H9 (cell line): ENCODE data around the gene MTARC1. TPM values are rescaled to one million over a fixed set of nuclear protein-coding genes. Genes with fewer than 3 reads are reported as not detected.

Experiments used
- DNase-seq: peaks from one replicate; pipeline ENCODE4 v3.0.0-alpha.2; 2017
- H2AFZ ChIP-seq: one replicate; pipeline ENCODE4 v1.6.1; 2013; ENCODE audit warnings: mild to moderate bottlenecking, low read length, control low read depth, moderate library complexity
- H2AK5ac ChIP-seq: 2 replicates; pipeline ENCODE4 v1.6.1; 2013; ENCODE audit warnings: low read length, control low read depth, mixed read lengths; ENCODE audit not compliant: insufficient read length
- H2BK120ac ChIP-seq: one replicate; pipeline ENCODE4 v1.6.1; 2013; ENCODE audit warnings: low read depth, mild to moderate bottlenecking, low read length, control low read depth, inconsistent platforms; ENCODE audit not compliant: poor library complexity, severe bottlenecking
- H2BK12ac ChIP-seq: 2 replicates; pipeline ENCODE4 v1.6.1; 2013; ENCODE audit warnings: low read length, control low read depth, mixed read lengths, low read depth; ENCODE audit not compliant: insufficient read length
- H2BK15ac ChIP-seq: 2 replicates; pipeline ENCODE4 v1.6.1; 2013; ENCODE audit warnings: low read depth, low read length, control low read depth
- H2BK20ac ChIP-seq: one replicate; pipeline ENCODE4 v1.6.1; 2013; ENCODE audit warnings: low read depth, mild to moderate bottlenecking, low read length, control low read depth, inconsistent platforms; ENCODE audit not compliant: poor library complexity, severe bottlenecking
- H2BK5ac ChIP-seq: 2 replicates; pipeline ENCODE4 v1.6.1; 2013; ENCODE audit warnings: low read length, control low read depth, mixed read lengths; ENCODE audit not compliant: insufficient read length
- H3K14ac ChIP-seq: 2 replicates; pipeline ENCODE4 v1.6.1; 2013; ENCODE audit warnings: low read length, control low read depth; ENCODE audit not compliant: insufficient read depth
- H3K18ac ChIP-seq: 2 replicates; pipeline ENCODE4 v1.6.1; 2013; ENCODE audit warnings: low read depth, mild to moderate bottlenecking, mixed read lengths, low read length, control low read depth; ENCODE audit not compliant: insufficient read length
- H3K23ac ChIP-seq: 2 replicates; pipeline ENCODE4 v1.6.1; 2013; ENCODE audit warnings: low read length, control low read depth, mixed read lengths, low read depth; ENCODE audit not compliant: insufficient read length
- H3K23me2 ChIP-seq: 2 replicates; pipeline ENCODE4 v1.6.1; 2013; ENCODE audit warnings: low read depth, mild to moderate bottlenecking, mixed read lengths, low read length, control low read depth; ENCODE audit not compliant: insufficient read length, poor library complexity, severe bottlenecking
- H3K27ac ChIP-seq: 2 replicates; pipeline ENCODE4 v1.5.1; 2013; ENCODE audit warnings: low read length, control low read depth, mixed read lengths, low read depth; ENCODE audit not compliant: insufficient read length
- H3K27me3 ChIP-seq: 2 replicates; pipeline ENCODE4 v1.6.1; 2013; ENCODE audit warnings: low read length, control low read depth, inconsistent platforms; ENCODE audit not compliant: insufficient read depth
- H3K4ac ChIP-seq: 2 replicates; pipeline ENCODE4 v1.6.1; 2013; ENCODE audit warnings: low read depth, mild to moderate bottlenecking, control low read depth, inconsistent platforms, low read length, moderate library complexity
- H3K4me1 ChIP-seq: 2 replicates; pipeline ENCODE4 v1.6.1; 2013; ENCODE audit warnings: low read length, control low read depth, inconsistent platforms; ENCODE audit not compliant: insufficient read depth
- H3K4me2 ChIP-seq: 2 replicates; pipeline ENCODE4 v1.6.1; 2013; ENCODE audit warnings: low read length, control low read depth, mixed read lengths; ENCODE audit not compliant: insufficient read length, insufficient read depth
- H3K56ac ChIP-seq: 2 replicates; pipeline ENCODE4 v1.6.1; 2013; ENCODE audit warnings: low read depth, mild to moderate bottlenecking, mixed read lengths, low read length, control low read depth; ENCODE audit not compliant: insufficient read length
- H3K79me1 ChIP-seq: 2 replicates; pipeline ENCODE4 v1.6.1; 2013; ENCODE audit warnings: low read depth, mild to moderate bottlenecking, moderate library complexity, low read length, control low read depth, inconsistent platforms; ENCODE audit not compliant: insufficient read depth, poor library complexity, severe bottlenecking
- H3K79me2 ChIP-seq: 2 replicates; pipeline ENCODE4 v1.6.1; 2013; ENCODE audit warnings: low read length, control low read depth, inconsistent platforms; ENCODE audit not compliant: insufficient read depth
- H3K9ac ChIP-seq: 2 replicates; pipeline ENCODE4 v1.6.1; 2013; ENCODE audit warnings: low read length, control low read depth, mixed read lengths; ENCODE audit not compliant: insufficient read length; ENCODE audit errors: extremely low read depth
- H3K9me3 ChIP-seq: one replicate; pipeline ENCODE4 v1.6.1; 2013; ENCODE audit warnings: low read depth, low read length, inconsistent platforms; ENCODE audit not compliant: control insufficient read depth
- H3T11ph ChIP-seq: one replicate; pipeline ENCODE4 v1.6.1; 2013; ENCODE audit warnings: mild to moderate bottlenecking, low read length, control low read depth, inconsistent platforms
- H4K20me1 ChIP-seq: one replicate; pipeline ENCODE4 v1.6.1; 2013; ENCODE audit not compliant: control insufficient read depth, insufficient read length, insufficient read depth
- H4K5ac ChIP-seq: 2 replicates; pipeline ENCODE4 v1.6.1; 2013; ENCODE audit warnings: low read depth, mild to moderate bottlenecking, mixed read lengths, low read length, control low read depth; ENCODE audit not compliant: insufficient read length
- H4K8ac ChIP-seq: replicated peaks from 2 replicates; pipeline ENCODE4 v1.6.1; 2013; ENCODE audit warnings: low read length, control low read depth, mixed read lengths, low read depth; ENCODE audit not compliant: insufficient read length
- H4K91ac ChIP-seq: 2 replicates; pipeline ENCODE4 v1.6.1; 2013; ENCODE audit warnings: low read depth, mild to moderate bottlenecking, moderate library complexity, mixed read lengths, low read length, control low read depth; ENCODE audit not compliant: insufficient read length
- H3K27ac Mint-ChIP-seq, 3 experiments: 2 replicates in 2 of 3; 3 replicates in 1 of 3; pipeline ENCODE4 v1.8.0; 2020 to 2021; ENCODE audit warnings: mixed read lengths in 3 of 3, mild to moderate bottlenecking in 1 of 3, moderate library complexity in 1 of 3
- H3K27me3 Mint-ChIP-seq: 2 replicates; pipeline ENCODE4 v1.8.0; 2021; ENCODE audit warnings: low read depth, mild to moderate bottlenecking, moderate library complexity, mixed read lengths
- H3K36me3 Mint-ChIP-seq, 3 experiments: 2 replicates in 2 of 3; 3 replicates in 1 of 3; pipeline ENCODE4 v1.8.0; 2020 to 2021; ENCODE audit warnings: low read depth in 3 of 3, mixed read lengths in 3 of 3; ENCODE audit not compliant: insufficient read depth in 1 of 3
- H3K4me1 Mint-ChIP-seq, 2 experiments: 2 replicates each; pipeline ENCODE4 v1.8.0; 2020; ENCODE audit warnings: mixed read lengths in 2 of 2
- H3K4me3 Mint-ChIP-seq, 2 experiments: 2 replicates in 1 of 2; 3 replicates in 1 of 2; pipeline ENCODE4 v1.8.0; 2020 to 2021; ENCODE audit warnings: mild to moderate bottlenecking in 2 of 2, mixed read lengths in 2 of 2, moderate library complexity in 1 of 2
- H3K9me3 Mint-ChIP-seq, 2 experiments: 2 replicates in 1 of 2; 3 replicates in 1 of 2; pipeline ENCODE4 v1.8.0; 2020; ENCODE audit warnings: mild to moderate bottlenecking in 2 of 2, mixed read lengths in 2 of 2, moderate library complexity in 1 of 2
- CTCF ChIP-seq: fragments of 200-600 bp; sonication (generic); conservative IDR thresholded peaks from 3 replicates; pipeline ENCODE4 v1.8.0; 2021; ENCODE audit warnings: antibody characterized with exemption, mild to moderate bottlenecking
- WGBS: extraction: QIAGEN DNeasy Blood & Tissue Kit; methylation state at CpG from one replicate; pipeline ENCODE4 v1.1.7; 2013; ENCODE audit warnings: missing lambda C conversion rate, low lambda C conversion rate, mixed read lengths; ENCODE audit not compliant: insufficient read length; ENCODE audit errors: extremely low coverage; 5-methylcytosine and 5-hydroxymethylcytosine counted together
- total RNA-seq: library from RNA; stranded (reverse); gene quantifications from 2 replicates; pipeline ENCODE4 v1.2.1, GENCODE V29; 2021

MTARC1 gene
- total RNA-seq, 1 experiment from 2014 or later: 33.7 TPM

DNA sequence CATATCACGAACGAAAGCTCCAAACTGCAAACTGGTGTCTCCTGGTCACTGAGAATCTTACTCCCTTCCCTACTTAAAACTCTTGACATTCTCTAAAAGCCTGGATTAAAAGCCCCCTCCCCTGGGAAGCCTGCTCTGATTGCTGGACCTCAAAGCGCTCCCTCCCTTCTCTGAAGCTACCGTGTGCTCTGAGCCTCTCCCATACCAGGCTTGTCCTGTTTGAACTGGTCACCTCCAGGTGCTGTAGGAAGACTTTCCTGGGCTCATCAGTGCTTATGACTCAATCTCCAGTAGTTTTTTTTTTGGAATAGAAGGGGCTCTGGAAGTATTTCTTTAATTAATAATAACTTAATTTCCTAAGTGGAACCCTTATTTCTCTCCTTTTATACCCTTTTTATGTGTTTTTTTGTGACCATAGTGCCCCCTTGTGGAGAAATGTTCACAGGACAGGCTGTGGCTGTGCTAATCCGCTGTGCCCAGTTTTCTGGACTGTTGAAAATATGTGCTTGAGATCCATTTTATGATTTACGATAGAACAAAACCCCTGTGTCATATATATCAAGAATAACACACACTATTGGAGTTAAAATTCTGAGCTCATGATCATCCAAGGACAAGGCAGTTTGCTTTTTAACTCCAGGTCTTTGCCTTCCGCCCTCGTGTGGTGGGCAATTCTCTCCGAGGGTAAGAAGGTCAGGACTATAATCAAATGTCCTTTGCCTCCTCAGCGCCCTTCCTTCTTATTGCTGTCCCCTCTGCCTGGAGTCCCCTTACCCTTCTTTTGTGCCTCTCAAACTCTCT, 16.9 kb downstream of the MTARC1 start:
- Histone ChIP-seq H3K9ac (no peak overlapping the region), H2AK5ac (no peak overlapping the region), H4K20me1 (no peaks in the 10 kb centered on the region), H2AFZ (no peak overlapping the region), H3K56ac (no peak overlapping the region), H3T11ph (no peak overlapping the region), H3K27me3 (no peaks in the 10 kb centered on the region), H4K5ac (no peak overlapping the region), H4K8ac (no peak overlapping the region), H3K23me2 (no peaks in the 10 kb centered on the region), H3K4me2 (no peak overlapping the region), H2BK15ac (no peak overlapping the region), H3K23ac (no peak overlapping the region), H2BK20ac (no peak overlapping the region), H3K27ac (no peak overlapping the region), H3K79me2 (no peaks in the 10 kb centered on the region), H2BK12ac (no peak overlapping the region), H3K9me3 (no peaks in the 10 kb centered on the region), H3K18ac (no peak overlapping the region), H3K14ac (no peak overlapping the region), H3K4ac (no peak overlapping the region), H2BK5ac (no peak overlapping the region), H3K79me1 (no peaks in the 10 kb centered on the region), H3K4me1 (no peaks in the 10 kb centered on the region), H4K91ac (no peak overlapping the region), H2BK120ac (no peak overlapping the region)
- Mint-ChIP-seq H3K4me3 (no peak overlapping the region), H3K27ac (peak overlapping the region in 1 of 3 experiments; percentile 35; a peak in 2 of 7 replicates), H3K4me1 (peaks cover 4 to 12% of the 10 kb centered on the region in 2 experiments; a peak in 3 of 4 replicates), H3K36me3 (peaks cover 9 to 63% (median 37%) of the 10 kb centered on the region in 3 experiments; a peak in 6 of 7 replicates), H3K9me3 (no peaks in the 10 kb centered on the region), H3K27me3 (no peaks in the 10 kb centered on the region)
- no peak for DNase-seq
- TF ChIP-seq CTCF: peak; percentile 94
- WGBS: no CpG with 5 or more reads among the region's 10 CpGs
